Activated CD4-positive, alpha-beta T cell treated with anti-CD3 and anti-CD28 coated beads, Interleukin-2, amount 50 U/mL, for 1 hour (primary cell): ENCODE results near the gene ZNRF3.
A peak's percentile ranks its signal among the peaks of the same experiment; 100 is the strongest.
"Not testable (repeated sequence)": the region's sequence is repeated elsewhere in the genome, so short reads cannot be mapped to it uniquely, and the experiment has no call there.

Experiments
- DNase-seq: peaks from one replicate; pipeline ENCODE4 v3.0.0-alpha.2; 2020

Gene ZNRF3

GRCh38 chr22:29014293-29014692 is 130.9 kb downstream of the ZNRF3 start:
- no peak for DNase-seq

- DNase-seq, result no peak
Observed at GRCh38 chr22:29014773-29015172, 131.4 kb downstream of the ZNRF3 start.

- DNase-seq, result no peak
Observed at GRCh38 chr22:29016067-29016938, 132.9 kb downstream of the ZNRF3 start.

- no peak for DNase-seq
Observed at GRCh38 chr22:29018293-29019189, 135.2 kb downstream of the ZNRF3 start.

- no peak for DNase-seq
Observed at GRCh38 chr22:29022101-29022817, 138.9 kb downstream of the ZNRF3 start.

- no peak for DNase-seq
Observed at GRCh38 chr22:29023172-29023796, 139.9 kb downstream of the ZNRF3 start.

- DNase-seq, result no peak
Observed at GRCh38 chr22:29026579-29026978, 143.2 kb downstream of the ZNRF3 start.

- DNase-seq, result no peak
Observed at GRCh38 chr22:29028468-29028867, 145.1 kb downstream of the ZNRF3 start.

GRCh38 chr22:29029202-29030000 is 146.0 kb downstream of the ZNRF3 start:
- no peak for DNase-seq

- DNase-seq, result no peak
Observed at GRCh38 chr22:29030016-29030617, 146.7 kb downstream of the ZNRF3 start.

GRCh38 chr22:29030618-29031226 is 147.3 kb downstream of the ZNRF3 start:
- DNase-seq, result no peak

- no peak for DNase-seq
Observed at GRCh38 chr22:29031227-29032011, 148.0 kb downstream of the ZNRF3 start.

GRCh38 chr22:29032014-29032475 is 148.7 kb downstream of the ZNRF3 start:
- no peak for DNase-seq

GRCh38 chr22:29032584-29032983 is 149.2 kb downstream of the ZNRF3 start:
- no peak for DNase-seq

- DNase-seq, result no peak
Observed at GRCh38 chr22:29037340-29037932, 154.1 kb downstream of the ZNRF3 start.

- no peak for DNase-seq
Observed at GRCh38 chr22:29039148-29039547, 155.8 kb downstream of the ZNRF3 start.

GRCh38 chr22:29039684-29040083 is 156.3 kb downstream of the ZNRF3 start:
- not testable (repeated sequence) for DNase-seq

GRCh38 chr22:29040385-29041275 is 157.3 kb downstream of the ZNRF3 start:
- peak; percentile 60 for DNase-seq
